Measurements from ENCODE around the gene SLC25A51.

SLC25A51 gene

DNA sequence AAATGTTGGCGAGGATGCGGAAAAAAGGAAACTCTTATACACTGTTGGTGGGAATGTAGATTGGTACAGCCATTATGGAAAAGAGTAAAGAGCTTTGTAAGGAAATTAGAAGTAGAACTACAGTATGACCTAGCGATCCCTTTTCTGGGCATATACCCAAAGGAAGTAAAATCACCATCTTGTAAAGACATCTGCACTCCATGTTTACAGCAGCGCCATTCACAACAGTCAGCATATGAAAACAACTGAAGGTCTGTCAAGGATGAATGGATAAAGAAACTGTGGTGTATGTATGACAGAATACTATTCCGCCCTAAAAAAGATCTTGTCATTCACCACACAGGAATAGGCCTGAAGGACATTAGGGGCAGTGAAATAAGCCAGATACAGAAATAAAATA, 27.7 kb upstream of the SLC25A51 start:
- no peak for TF ChIP-seq Cebpa-rat (IDR thresholded peaks at IDR 0.05)
- H3K36me3 ChIP-seq = peaks cover 0 to 4% (median 0%) of the 10 kb centered on the region in 11 experiments; a peak in 1 of 22 replicates
- H3K27ac ChIP-seq = no peak overlapping the region
- H3K4me1 ChIP-seq = peaks cover 35 to 40% (median 37%) of the 10 kb centered on the region in 10 experiments
- H3K9me3 ChIP-seq (replicated peaks in 1 of 11) = peaks cover 7 to 11% (median 9%) of the 10 kb centered on the region in 11 experiments; a peak in 21 of 22 replicates
- H3K4me3 ChIP-seq = no peak overlapping the region
- no peak overlapping the region for H3K9ac ChIP-seq
- H3K27me3 ChIP-seq = no peaks in the 10 kb centered on the region
- H3K4me2 ChIP-seq = no peak overlapping the region
- H4K20me1 ChIP-seq = peaks cover 0 to 2% (median 0%) of the 10 kb centered on the region in 11 experiments; a peak in 3 of 22 replicates

DNA sequence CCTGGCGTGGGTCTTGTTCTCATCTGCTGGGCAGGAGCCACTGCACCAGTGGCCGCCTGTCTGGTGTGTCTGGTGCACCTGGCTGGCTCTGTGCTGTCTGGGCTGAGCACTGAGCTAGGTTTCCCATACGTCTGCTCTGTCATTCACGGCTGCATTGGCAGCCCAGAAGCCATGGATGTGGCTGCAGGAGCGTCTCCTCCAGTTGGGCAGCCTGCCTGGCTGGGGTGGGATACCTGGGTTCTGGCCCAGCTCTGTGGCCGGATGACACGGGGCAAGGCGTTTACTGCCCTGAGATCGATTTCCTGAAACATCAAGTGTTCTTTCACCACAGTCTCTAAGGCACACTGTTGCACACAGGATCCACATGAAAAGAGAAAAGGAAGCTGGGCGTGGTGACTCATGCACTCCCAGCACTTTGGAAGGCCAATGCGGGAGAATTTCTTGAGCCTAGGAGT, 25.5 kb upstream of the SLC25A51 start:
- peak in 2 of 11 experiments; percentile 23 to 40; a peak in 2 of 22 replicates for TF ChIP-seq Cebpa-rat (IDR thresholded peaks at IDR 0.05)
- H3K4me3 ChIP-seq = 0 out of 20 replicates have a peak overlapping the region, but pooled peaks of 1 of the 10 experiments have one; percentile 13
- H3K9ac ChIP-seq = peak overlapping the region in 6 of 11 experiments; percentile 3 to 52 (median 17); a peak in 9 of 22 replicates
- no peaks in the 10 kb centered on the region for H3K27me3 ChIP-seq
- H4K20me1 ChIP-seq = peaks cover 0 to 10% (median 0%) of the 10 kb centered on the region in 11 experiments; a peak in 5 of 22 replicates
- peaks cover 42 to 56% (median 49%) of the 10 kb centered on the region in 10 experiments for H3K4me1 ChIP-seq
- peak overlapping the region in 7 of 11 experiments; percentile 29 to 60 (median 52); a peak in 10 of 22 replicates for H3K27ac ChIP-seq
- peak overlapping the region; percentile 63 to 88 (median 85) for H3K4me2 ChIP-seq
- peaks cover 7 to 11% (median 9%) of the 10 kb centered on the region in 11 experiments; a peak in 21 of 22 replicates for H3K9me3 ChIP-seq (replicated peaks in 1 of 11)
- H3K36me3 ChIP-seq = peaks cover 0 to 4% (median 0%) of the 10 kb centered on the region in 11 experiments; a peak in 1 of 22 replicates

DNA sequence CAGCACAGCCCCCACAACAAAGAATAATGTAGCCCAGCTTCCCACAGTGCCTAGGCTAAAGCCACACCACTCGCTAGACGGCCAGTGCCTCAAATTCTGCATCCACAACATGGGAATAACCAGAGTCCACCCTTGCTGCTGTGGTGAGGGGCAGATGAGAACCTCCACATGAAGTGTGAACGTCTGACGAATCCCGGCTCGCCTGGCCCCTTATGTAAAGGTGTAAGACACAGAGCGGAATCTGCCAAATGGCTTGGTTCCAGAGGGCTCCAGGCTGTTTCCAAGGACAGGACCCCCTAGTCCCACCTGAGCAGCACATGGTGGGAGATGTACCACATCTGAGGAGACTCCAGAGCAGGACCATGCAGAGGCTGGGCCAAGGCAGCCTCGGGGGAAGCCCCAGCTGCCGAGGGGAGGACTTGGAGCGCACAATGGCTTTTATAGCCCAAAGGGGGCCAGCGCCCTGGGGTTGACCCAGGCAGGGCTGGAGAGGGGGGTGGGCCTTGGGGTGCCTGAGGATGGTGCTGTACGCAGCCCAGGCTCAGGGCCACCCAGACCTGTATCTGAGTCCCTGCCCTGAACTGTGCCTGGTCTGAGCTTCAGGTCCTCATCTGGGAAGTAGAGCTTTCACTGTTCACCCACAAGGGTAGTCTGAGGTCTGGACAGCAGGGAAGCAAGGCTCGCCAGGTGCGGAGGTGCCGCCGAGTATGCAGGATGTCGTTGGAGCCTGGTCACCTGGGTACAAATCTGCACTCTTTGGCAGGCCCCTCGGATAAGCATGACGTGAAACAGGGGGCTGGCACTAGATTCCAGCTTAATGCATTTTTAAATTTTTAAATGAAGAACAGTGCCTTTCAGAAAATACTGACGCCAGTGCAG, 24.9 kb upstream of the SLC25A51 start:
- Histone ChIP-seq H3K9ac (peak overlapping the region in 7 of 11 experiments; percentile 2 to 52 (median 16); a peak in 9 of 22 replicates), H3K36me3 (peaks cover 0 to 3% (median 0%) of the 10 kb centered on the region in 11 experiments; a peak in 1 of 22 replicates), H4K20me1 (peaks cover 0 to 10% (median 0%) of the 10 kb centered on the region in 11 experiments; a peak in 5 of 22 replicates), H3K27me3 (no peaks in the 10 kb centered on the region), H3K4me2 (peak overlapping the region; percentile 63 to 88 (median 85)), H3K9me3 (replicated peaks in 1 of 11) (peaks cover 7 to 11% (median 9%) of the 10 kb centered on the region in 11 experiments; a peak in 21 of 22 replicates), H3K27ac (peak overlapping the region in 7 of 11 experiments; percentile 3 to 60 (median 52); a peak in 12 of 22 replicates), H3K4me1 (peaks cover 42 to 56% (median 49%) of the 10 kb centered on the region in 10 experiments), H3K4me3 (0 out of 20 replicates have a peak overlapping the region, but pooled peaks of 1 of the 10 experiments have one; percentile 13)
- no peak for TF ChIP-seq Cebpa-rat (IDR thresholded peaks at IDR 0.05)

DNA sequence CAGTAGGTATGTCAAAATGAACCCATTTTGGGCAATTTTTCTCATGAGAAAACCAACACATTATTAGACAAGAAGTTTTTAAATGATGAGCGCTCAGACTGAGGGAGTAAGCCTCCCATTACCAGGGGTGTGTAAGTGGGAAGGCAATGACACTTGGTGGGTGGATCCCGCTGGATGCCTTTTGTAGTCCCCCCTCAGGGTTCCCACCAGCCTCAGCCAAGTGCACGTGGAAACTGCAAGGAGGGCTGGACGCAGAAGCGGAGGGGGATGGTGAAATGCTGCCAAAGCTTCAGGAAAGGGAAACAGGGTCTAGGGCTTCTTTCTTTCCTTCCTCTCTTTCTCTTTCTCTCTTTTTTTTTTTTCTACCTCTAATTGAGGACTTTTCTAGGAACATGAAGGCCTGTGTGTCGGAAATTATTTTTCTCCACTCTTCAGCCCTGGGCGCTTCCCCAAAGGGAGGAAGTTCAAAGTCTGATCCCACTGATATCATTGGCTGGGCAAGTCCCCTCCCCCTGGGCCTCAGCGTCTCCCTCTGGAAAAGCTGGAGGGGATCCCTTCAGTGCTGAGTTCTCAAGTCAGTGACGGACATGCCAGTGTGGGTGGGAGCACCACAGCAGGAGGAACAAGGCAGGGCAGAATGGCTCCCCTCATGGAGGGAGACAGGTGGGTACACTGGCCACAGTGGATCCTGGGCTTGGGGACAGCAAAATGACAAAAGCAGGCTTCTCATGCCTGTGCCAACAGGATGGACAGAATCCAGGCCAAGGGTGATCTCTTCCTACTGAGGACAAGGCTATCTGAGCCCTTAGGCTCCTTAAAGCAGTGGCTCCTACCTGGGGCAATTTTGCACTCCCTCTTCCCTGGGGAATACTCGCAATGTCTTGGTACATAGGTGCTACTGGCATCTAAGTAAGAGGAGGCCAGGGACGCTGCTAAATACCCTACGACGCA, 23.9 kb upstream of the SLC25A51 start:
- Histone ChIP-seq H3K9me3 (replicated peaks in 1 of 11) (peaks cover 7 to 11% (median 9%) of the 10 kb centered on the region in 11 experiments; a peak in 21 of 22 replicates), H3K27me3 (no peaks in the 10 kb centered on the region), H3K36me3 (no peaks in the 10 kb centered on the region), H4K20me1 (peaks cover 0 to 10% (median 0%) of the 10 kb centered on the region in 11 experiments; a peak in 5 of 22 replicates), H3K4me2 (peak overlapping the region; percentile 63 to 88 (median 85)), H3K9ac (peak overlapping the region in 2 of 11 experiments; percentile 3 to 42; a peak in 3 of 22 replicates), H3K27ac (peak overlapping the region in 7 of 11 experiments; percentile 2 to 60 (median 38); a peak in 12 of 22 replicates), H3K4me1 (peaks cover 42 to 56% (median 49%) of the 10 kb centered on the region in 10 experiments), H3K4me3 (no peak overlapping the region)
- TF ChIP-seq Cebpa-rat (IDR thresholded peaks at IDR 0.05) = no peak

DNA sequence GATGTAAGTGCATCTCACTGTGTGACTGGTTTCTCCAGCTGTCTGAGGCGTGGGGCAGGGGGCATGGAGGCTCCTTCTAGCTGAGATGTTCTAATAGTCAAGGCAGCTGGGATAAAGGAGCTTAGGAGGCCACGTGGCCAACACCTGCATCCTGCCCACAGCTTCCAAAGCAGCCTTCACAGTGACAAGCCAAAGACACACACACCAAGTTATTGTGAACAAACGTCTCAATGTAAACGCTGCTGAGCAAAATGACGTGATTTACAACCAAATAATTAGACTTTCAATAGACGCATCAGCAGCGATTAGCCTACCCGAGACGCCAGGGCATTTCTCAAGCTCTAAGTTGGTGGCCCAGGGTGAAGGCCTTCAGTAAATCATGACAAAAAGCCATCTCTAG, 23.2 kb upstream of the SLC25A51 start:
- peaks cover 7 to 11% (median 9%) of the 10 kb centered on the region in 11 experiments; a peak in 21 of 22 replicates for H3K9me3 ChIP-seq (replicated peaks in 1 of 11)
- no peak overlapping the region for H3K4me3 ChIP-seq
- H3K4me1 ChIP-seq = peaks cover 42 to 56% (median 49%) of the 10 kb centered on the region in 10 experiments
- peak overlapping the region; percentile 63 to 88 (median 85) for H3K4me2 ChIP-seq
- no peaks in the 10 kb centered on the region; a peak in 1 of 22 replicates for H3K36me3 ChIP-seq
- H3K27me3 ChIP-seq = no peaks in the 10 kb centered on the region
- peaks cover 0 to 17% (median 0%) of the 10 kb centered on the region in 11 experiments; a peak in 5 of 22 replicates for H4K20me1 ChIP-seq
- TF ChIP-seq Cebpa-rat (IDR thresholded peaks at IDR 0.05) = no peak
- peak overlapping the region in 2 of 11 experiments; percentile 3 to 42; a peak in 2 of 22 replicates for H3K9ac ChIP-seq
- peak overlapping the region in 7 of 11 experiments; percentile 2 to 60 (median 38); a peak in 12 of 22 replicates for H3K27ac ChIP-seq

DNA sequence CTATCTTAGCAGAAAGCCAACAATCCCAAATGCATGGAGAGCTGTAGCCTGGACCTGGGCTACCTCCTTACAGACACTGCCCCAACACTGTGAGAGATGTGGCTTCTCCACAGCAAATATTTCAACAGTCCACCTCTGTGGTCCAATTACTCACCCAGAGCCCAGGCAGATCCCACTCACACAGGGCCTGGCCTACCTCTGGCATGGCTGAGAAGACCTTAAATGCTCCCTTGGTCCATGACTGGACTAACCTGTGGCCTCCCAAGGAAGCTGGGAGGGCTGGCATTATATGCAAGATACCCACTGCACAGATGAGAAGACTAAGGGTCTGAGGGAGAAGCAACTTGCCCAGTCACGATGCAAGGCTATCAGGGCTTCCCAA, 22.8 kb upstream of the SLC25A51 start:
- peak overlapping the region in 5 of 11 experiments; percentile 17 to 60 (median 52); a peak in 7 of 22 replicates for H3K27ac ChIP-seq
- no peaks in the 10 kb centered on the region; a peak in 1 of 22 replicates for H3K36me3 ChIP-seq
- no peak for TF ChIP-seq Cebpa-rat (IDR thresholded peaks at IDR 0.05)

DNA sequence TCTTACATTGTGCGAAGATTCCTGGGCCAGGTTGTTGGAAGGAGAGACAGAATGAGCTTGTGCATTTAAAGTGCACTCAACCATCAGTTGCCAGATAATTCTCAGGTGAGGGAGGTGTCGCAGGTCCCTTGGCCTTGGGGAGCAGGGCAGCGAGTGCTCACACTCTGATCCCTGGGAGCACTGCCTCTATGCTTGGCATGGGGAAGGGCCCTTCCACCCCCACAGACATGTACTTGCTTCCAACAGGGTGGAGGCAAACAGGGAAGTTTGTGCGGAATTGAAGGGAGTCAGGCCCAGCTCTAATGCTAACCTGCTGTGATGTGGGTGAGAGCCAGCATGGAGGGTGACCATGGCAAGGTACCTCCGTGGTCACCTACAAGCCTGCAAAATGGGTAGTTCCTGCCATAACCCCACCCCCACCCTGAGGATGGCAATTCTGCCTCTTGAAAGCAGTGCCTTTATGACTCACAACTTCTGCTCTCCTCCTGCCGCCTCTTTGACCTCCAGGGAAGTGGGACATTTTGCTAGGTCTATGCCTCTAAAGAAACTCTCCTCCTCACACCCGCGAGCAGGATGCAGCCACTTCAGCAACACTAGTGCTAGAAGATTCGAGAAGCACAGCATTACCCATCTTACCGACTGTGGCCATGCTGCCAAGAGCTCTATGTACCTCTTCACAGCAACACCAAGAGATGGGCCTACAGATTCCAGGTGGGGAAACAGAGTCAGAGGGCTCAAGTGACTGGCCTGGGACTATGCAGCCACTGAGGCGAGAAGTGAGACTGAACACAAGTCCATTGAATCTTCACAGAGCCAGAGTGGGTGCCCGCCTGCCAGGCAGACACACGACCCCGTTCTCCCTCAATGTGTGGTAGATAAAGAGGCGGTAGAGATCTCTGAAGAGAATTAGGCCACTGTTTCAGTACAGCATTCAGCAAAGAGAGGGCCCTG, 22.1 kb upstream of the SLC25A51 start:
- Histone ChIP-seq H3K9ac (no peak overlapping the region; a peak in 1 of 22 replicates), H3K4me1 (peaks cover 42 to 56% (median 49%) of the 10 kb centered on the region in 10 experiments), H3K27me3 (no peaks in the 10 kb centered on the region), H3K9me3 (replicated peaks in 1 of 11) (peaks cover 6 to 8% (median 8%) of the 10 kb centered on the region in 11 experiments; a peak in 21 of 22 replicates), H4K20me1 (peaks cover 0 to 18% (median 0%) of the 10 kb centered on the region in 11 experiments; a peak in 5 of 22 replicates), H3K27ac (peak overlapping the region in 5 of 11 experiments; percentile 17 to 60 (median 52); a peak in 7 of 22 replicates), H3K36me3 (no peaks in the 10 kb centered on the region; a peak in 1 of 22 replicates), H3K4me3 (no peak overlapping the region), H3K4me2 (peak overlapping the region; percentile 63 to 88 (median 85); a peak in 21 of 22 replicates)
- no peak for TF ChIP-seq Cebpa-rat (IDR thresholded peaks at IDR 0.05)

More for the DNA sequence above, 22.8 kb upstream of the SLC25A51 start:
- Histone ChIP-seq H3K9ac (0 out of 22 replicates have a peak overlapping the region, but pooled peaks of 1 of the 11 experiments have one; percentile 3), H3K4me1 (peaks cover 42 to 56% (median 49%) of the 10 kb centered on the region in 10 experiments), H3K27me3 (no peaks in the 10 kb centered on the region), H3K9me3 (replicated peaks in 1 of 11) (peaks cover 7 to 11% (median 9%) of the 10 kb centered on the region in 11 experiments; a peak in 21 of 22 replicates), H4K20me1 (peaks cover 0 to 18% (median 0%) of the 10 kb centered on the region in 11 experiments; a peak in 5 of 22 replicates), H3K4me3 (no peak overlapping the region), H3K4me2 (peak overlapping the region; percentile 63 to 88 (median 85))
